Parathyroid adenoma (tissue), 2 donors: ENCODE results near the gene SPAG16.

Experiments
- H2AFZ ChIP-seq: fragments of 300-600 bp; sonication (generic); one replicate; pipeline ENCODE4 v1.7.0; 2017; ENCODE audit warnings: antibody characterized with exemption, mild to moderate bottlenecking
- H3K27ac ChIP-seq: fragments of 300-600 bp; sonication (generic); one replicate; pipeline ENCODE4 v1.7.0; 2017
- H3K27me3 ChIP-seq: fragments of 300-600 bp; sonication (generic); one replicate; pipeline ENCODE4 v1.7.0; 2017; ENCODE audit warnings: low read length; ENCODE audit not compliant: control insufficient read depth, insufficient read depth
- H3K36me3 ChIP-seq: fragments of 300-600 bp; sonication (generic); one replicate; pipeline ENCODE4 v1.7.0; 2017; ENCODE audit warnings: low read length; ENCODE audit not compliant: control insufficient read depth, insufficient read depth
- H3K4me1 ChIP-seq: fragments of 300-600 bp; sonication (generic); one replicate; pipeline ENCODE4 v1.7.0; 2017; ENCODE audit warnings: control low read depth
- H3K4me2 ChIP-seq: fragments of 300-600 bp; sonication (generic); one replicate; pipeline ENCODE4 v1.7.0; 2017; ENCODE audit warnings: low read length
- H3K4me3 ChIP-seq: fragments of 300-600 bp; sonication (generic); one replicate; pipeline ENCODE4 v1.7.0; 2017; ENCODE audit warnings: low read depth, low read length
- H3K79me2 ChIP-seq: fragments of 300-600 bp; sonication (generic); one replicate; pipeline ENCODE4 v1.7.0; 2017; ENCODE audit warnings: control low read depth
- H3K9ac ChIP-seq: fragments of 300-600 bp; sonication (generic); one replicate; pipeline ENCODE4 v1.7.0; 2017; ENCODE audit warnings: mild to moderate bottlenecking
- H3K9me3 ChIP-seq: fragments of 300-600 bp; sonication (generic); one replicate; pipeline ENCODE4 v1.7.0; 2017; ENCODE audit warnings: low read length; ENCODE audit not compliant: control insufficient read depth
- TF ChIP-seq, protein P1 (sequence below): fragments of 300-600 bp; sonication (generic); IDR thresholded peaks from one replicate; pipeline ENCODE4 v1.7.0; 2017; ENCODE audit warnings: antibody characterized with exemption, mild to moderate bottlenecking
- donor health status: primary hyperparathyroidism.

Gene SPAG16

DNA sequence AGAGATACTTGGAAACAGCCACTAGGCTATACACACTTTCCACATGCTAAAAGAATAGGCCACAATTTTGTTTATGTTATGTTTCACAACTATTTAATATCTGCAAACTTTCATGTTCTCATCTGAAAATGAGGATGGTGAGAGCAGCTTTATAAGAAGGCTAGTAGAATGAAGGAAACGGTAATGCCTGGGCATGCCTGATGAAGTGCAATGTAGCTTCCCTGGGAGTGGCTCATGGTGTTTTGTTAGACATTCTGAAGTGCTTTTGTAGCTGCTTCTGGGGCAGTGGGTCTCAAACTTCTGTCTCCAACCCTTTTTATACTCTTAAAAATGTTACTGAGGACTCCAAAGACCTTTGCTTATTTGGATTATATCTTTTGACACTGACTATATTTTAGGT, 933.3 kb downstream of the SPAG16 start:
- TF ChIP-seq, protein P1, sequence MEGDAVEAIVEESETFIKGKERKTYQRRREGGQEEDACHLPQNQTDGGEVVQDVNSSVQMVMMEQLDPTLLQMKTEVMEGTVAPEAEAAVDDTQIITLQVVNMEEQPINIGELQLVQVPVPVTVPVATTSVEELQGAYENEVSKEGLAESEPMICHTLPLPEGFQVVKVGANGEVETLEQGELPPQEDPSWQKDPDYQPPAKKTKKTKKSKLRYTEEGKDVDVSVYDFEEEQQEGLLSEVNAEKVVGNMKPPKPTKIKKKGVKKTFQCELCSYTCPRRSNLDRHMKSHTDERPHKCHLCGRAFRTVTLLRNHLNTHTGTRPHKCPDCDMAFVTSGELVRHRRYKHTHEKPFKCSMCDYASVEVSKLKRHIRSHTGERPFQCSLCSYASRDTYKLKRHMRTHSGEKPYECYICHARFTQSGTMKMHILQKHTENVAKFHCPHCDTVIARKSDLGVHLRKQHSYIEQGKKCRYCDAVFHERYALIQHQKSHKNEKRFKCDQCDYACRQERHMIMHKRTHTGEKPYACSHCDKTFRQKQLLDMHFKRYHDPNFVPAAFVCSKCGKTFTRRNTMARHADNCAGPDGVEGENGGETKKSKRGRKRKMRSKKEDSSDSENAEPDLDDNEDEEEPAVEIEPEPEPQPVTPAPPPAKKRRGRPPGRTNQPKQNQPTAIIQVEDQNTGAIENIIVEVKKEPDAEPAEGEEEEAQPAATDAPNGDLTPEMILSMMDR = no peak
- no peak overlapping the region for H3K4me2 ChIP-seq

DNA sequence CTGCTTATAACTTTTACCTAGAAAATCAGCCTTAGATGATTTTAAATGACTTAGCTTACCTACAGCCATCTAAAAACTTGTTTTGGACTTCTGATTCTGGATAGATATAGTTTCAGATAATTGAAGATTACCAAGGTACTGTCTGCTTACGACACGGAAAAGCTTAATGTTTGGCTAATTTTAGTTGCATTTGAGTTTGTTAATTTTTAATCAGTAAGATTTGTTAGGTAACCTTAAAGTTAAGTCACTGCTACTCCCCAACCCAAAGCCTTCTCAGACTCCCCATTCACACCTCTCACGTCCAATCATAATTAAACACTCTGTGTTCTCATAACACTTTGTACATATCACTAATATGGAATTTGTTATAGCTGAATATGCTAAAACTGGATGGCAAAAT, 936.0 kb downstream of the SPAG16 start:
- Histone ChIP-seq H3K4me2 (no peak overlapping the region), H3K36me3 (no peaks in the 10 kb centered on the region), H2AFZ (no peak overlapping the region), H3K27me3 (no peaks in the 10 kb centered on the region), H3K27ac (no peak overlapping the region), H3K79me2 (no peaks in the 10 kb centered on the region), H3K9ac (no peak overlapping the region), H3K9me3 (no peaks in the 10 kb centered on the region), H3K4me1 (no peaks in the 10 kb centered on the region), H3K4me3 (no peak overlapping the region)
- TF ChIP-seq, protein P1 = no peak

More for the DNA sequence above, 933.3 kb downstream of the SPAG16 start:
- no peak overlapping the region for H3K27ac ChIP-seq
- H3K4me3 ChIP-seq = no peak overlapping the region
- no peaks in the 10 kb centered on the region for H3K9me3 ChIP-seq
- H2AFZ ChIP-seq = no peak overlapping the region
- H3K4me1 ChIP-seq = no peaks in the 10 kb centered on the region
- H3K79me2 ChIP-seq = no peaks in the 10 kb centered on the region
- no peak overlapping the region for H3K9ac ChIP-seq
- no peaks in the 10 kb centered on the region for H3K27me3 ChIP-seq
- H3K36me3 ChIP-seq = no peaks in the 10 kb centered on the region

DNA sequence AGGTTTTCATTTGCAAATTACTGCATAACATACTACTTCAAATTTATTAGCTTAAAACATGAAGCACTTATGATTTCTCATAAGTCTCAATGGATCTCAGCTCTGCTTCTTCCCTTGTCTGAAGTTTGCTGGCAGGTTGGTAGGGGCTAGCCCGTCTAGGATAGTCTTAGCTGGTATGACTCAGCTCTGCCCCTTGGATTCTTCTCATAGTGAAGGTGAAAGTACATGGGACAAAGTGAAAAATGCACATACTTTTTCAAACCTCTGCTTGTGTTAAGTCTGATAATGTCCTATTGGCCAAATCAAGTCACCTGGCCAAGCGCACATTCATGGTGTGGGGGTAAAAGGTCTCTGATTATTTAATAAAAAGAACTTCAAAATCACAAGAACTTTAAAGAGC, 941.8 kb downstream of the SPAG16 start:
- no peaks in the 10 kb centered on the region for H3K79me2 ChIP-seq
- H3K27ac ChIP-seq = no peak overlapping the region
- H3K4me3 ChIP-seq = no peak overlapping the region
- TF ChIP-seq, protein P1 = no peak
- no peaks in the 10 kb centered on the region for H3K4me1 ChIP-seq
- H3K9ac ChIP-seq = no peak overlapping the region
- H3K36me3 ChIP-seq = no peaks in the 10 kb centered on the region
- H2AFZ ChIP-seq = no peak overlapping the region
- H3K4me2 ChIP-seq = no peak overlapping the region
- H3K9me3 ChIP-seq = no peaks in the 10 kb centered on the region
- H3K27me3 ChIP-seq = no peaks in the 10 kb centered on the region

DNA sequence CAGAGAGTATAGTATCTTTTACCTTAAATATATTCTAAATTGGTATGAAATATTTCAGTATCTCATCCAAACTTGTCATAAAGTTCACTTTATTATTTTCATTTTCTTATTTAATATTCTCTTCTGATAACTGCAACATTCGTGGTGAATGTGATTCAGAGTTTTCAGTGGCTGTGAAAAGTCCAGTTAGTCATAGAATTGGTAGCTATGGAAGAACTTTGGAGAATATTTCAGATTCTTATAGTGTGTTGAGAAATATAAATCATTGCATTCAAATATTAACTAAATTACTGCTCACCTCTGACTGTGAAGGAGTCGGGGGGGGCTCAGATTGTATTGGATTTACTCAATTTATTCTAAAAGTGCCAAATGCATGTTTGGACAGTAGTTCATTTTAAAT, 948.0 kb downstream of the SPAG16 start:
- TF ChIP-seq, protein P1 = no peak
- Histone ChIP-seq H3K4me2 (no peak overlapping the region), H3K4me1 (no peaks in the 10 kb centered on the region), H3K27ac (no peak overlapping the region), H3K9ac (no peak overlapping the region), H3K27me3 (no peaks in the 10 kb centered on the region), H2AFZ (no peak overlapping the region), H3K79me2 (no peaks in the 10 kb centered on the region), H3K9me3 (no peaks in the 10 kb centered on the region), H3K4me3 (no peak overlapping the region), H3K36me3 (no peaks in the 10 kb centered on the region)

DNA sequence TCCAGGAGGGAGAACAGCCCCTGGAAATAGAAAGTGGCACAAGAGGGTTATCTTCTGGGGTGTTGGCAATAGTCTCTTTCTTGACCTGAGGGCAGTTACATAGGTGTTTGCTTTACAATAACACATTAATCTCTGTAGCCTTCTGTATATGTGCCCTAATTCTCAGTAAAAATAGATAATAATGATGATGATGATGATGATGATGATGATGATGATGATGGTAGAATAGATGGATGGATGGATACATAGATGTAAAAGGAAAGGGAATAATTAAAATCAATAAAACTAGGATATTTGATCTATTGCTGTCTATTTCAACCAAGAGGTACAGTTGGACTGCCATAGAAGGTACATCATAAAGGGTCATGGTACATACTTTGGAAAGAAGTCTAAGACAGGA, 948.9 kb downstream of the SPAG16 start:
- H3K27ac ChIP-seq = no peak overlapping the region
- no peaks in the 10 kb centered on the region for H3K79me2 ChIP-seq
- no peaks in the 10 kb centered on the region for H3K9me3 ChIP-seq
- no peaks in the 10 kb centered on the region for H3K4me1 ChIP-seq
- H2AFZ ChIP-seq = no peak overlapping the region
- H3K27me3 ChIP-seq = no peaks in the 10 kb centered on the region
- no peak overlapping the region for H3K4me2 ChIP-seq
- no peak overlapping the region for H3K4me3 ChIP-seq
- no peaks in the 10 kb centered on the region for H3K36me3 ChIP-seq
- H3K9ac ChIP-seq = no peak overlapping the region
- TF ChIP-seq, protein P1 = no peak
